ACC112 (cell line): ENCODE measurements around the gene SFI1.
A peak's percentile ranks its signal among the peaks of the same experiment; 100 is the strongest.

ENCODE experiments used
- H2AFZ ChIP-seq: fragments of 200-600 bp; sonication (generic); one replicate; pipeline ENCODE4 v1.6.0; 2017; ENCODE audit warnings: antibody characterized with exemption, low read length; ENCODE audit not compliant: unreplicated experiment
- H3K27ac ChIP-seq: fragments of 200-600 bp; sonication (generic); 2 replicates; pipeline ENCODE4 v1.5.1; 2014; ENCODE audit warnings: low read depth, mild to moderate bottlenecking, antibody characterized with exemption, low read length, moderate library complexity
- H3K27me3 ChIP-seq: fragments of 200-600 bp; sonication (generic); 2 replicates; pipeline ENCODE4 v1.6.1; 2014; ENCODE audit warnings: mild to moderate bottlenecking, antibody characterized with exemption, low read length, moderate library complexity, mixed read lengths; ENCODE audit not compliant: insufficient read depth
- H3K36me3 ChIP-seq: fragments of 200-600 bp; sonication (generic); 2 replicates; pipeline ENCODE4 v1.6.1; 2016; ENCODE audit warnings: mild to moderate bottlenecking, antibody characterized with exemption, low read length, moderate library complexity, mixed read lengths; ENCODE audit not compliant: insufficient read depth
- H3K4me1 ChIP-seq: fragments of 200-600 bp; sonication (generic); one replicate; pipeline ENCODE4 v1.6.1; 2016; ENCODE audit warnings: low read length, mixed read lengths; ENCODE audit not compliant: insufficient read depth, unreplicated experiment, control insufficient read depth
- H3K4me3 ChIP-seq: fragments of 200-600 bp; sonication (generic); 2 replicates; pipeline ENCODE4 v1.5.1; 2014; ENCODE audit warnings: mild to moderate bottlenecking, low read depth, low read length
- H3K79me2 ChIP-seq: fragments of 200-600 bp; sonication (generic); one replicate; pipeline ENCODE4 v1.6.0; 2016; ENCODE audit warnings: low read length; ENCODE audit not compliant: control insufficient read depth, unreplicated experiment, insufficient read depth

SFI1 gene

DNA sequence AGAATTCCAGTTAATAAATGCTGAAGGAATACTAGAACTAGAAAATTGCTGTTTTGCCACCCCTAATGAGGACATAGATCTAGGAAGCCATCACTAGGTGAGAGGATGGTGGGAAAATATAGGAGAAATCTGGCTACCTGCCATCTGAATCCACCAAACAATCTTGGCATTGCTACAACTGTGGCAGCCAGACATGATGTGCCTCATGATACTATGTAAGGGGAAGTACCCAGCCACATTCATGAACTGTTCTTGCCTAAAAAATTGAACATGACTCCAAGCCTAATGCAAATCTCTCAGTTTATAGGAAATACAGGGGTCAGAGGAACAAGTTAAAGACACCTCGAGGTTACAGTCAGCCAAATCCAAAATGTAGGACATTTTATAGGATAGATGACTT, 72.8 kb downstream of the SFI1 start:
- H2AFZ ChIP-seq, result no peak overlapping the region
- H3K27me3 ChIP-seq, result no peaks in the 10 kb centered on the region
- H3K4me3 ChIP-seq, result no peak overlapping the region
- no peaks in the 10 kb centered on the region for H3K36me3 ChIP-seq
- no peak overlapping the region for H3K27ac ChIP-seq
- H3K4me1 ChIP-seq, result peaks cover 4% of the 10 kb centered on the region
- no peaks in the 10 kb centered on the region for H3K79me2 ChIP-seq

- Histone ChIP-seq H3K4me1 (peaks cover 10% of the 10 kb centered on the region), H3K27me3 (no peaks in the 10 kb centered on the region), H2AFZ (no peak overlapping the region), H3K4me3 (no peak overlapping the region), H3K36me3 (no peaks in the 10 kb centered on the region), H3K79me2 (no peaks in the 10 kb centered on the region), H3K27ac (no peak overlapping the region)
Observed at GRCh38 chr22:31572939-31573338, 76.6 kb downstream of the SFI1 start.

- Histone ChIP-seq H3K27me3 (no peaks in the 10 kb centered on the region), H3K27ac (peak overlapping the region; percentile 59), H2AFZ (no peak overlapping the region), H3K4me3 (no peak overlapping the region), H3K36me3 (no peaks in the 10 kb centered on the region), H3K4me1 (peaks cover 10% of the 10 kb centered on the region), H3K79me2 (no peaks in the 10 kb centered on the region)
Observed at GRCh38 chr22:31574055-31574670, 77.8 kb downstream of the SFI1 start.

DNA sequence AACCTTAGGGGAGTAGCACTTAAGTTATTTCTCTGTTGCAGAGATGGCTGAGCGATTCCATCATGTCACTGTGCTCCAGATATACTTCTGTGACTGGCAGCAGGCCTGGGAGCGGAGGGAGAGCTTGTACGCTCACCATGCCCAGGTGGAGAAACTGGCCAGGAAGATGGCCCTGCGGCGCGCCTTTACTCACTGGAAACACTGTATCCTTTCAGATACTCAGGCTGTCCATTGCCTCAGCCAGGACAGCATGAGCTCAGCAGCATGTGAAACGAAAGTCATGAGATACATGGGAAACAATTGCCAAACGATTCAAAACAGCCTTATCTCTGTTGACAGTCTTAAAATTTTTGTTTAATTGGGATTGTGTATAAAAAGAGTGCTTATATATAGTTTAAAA, 78.9 kb downstream of the SFI1 start:
- peaks cover 13% of the 10 kb centered on the region for H3K4me1 ChIP-seq
- H2AFZ ChIP-seq, result no peak overlapping the region
- H3K4me3 ChIP-seq, result no peak overlapping the region
- no peaks in the 10 kb centered on the region for H3K27me3 ChIP-seq
- H3K79me2 ChIP-seq, result no peaks in the 10 kb centered on the region
- H3K36me3 ChIP-seq, result no peaks in the 10 kb centered on the region
- H3K27ac ChIP-seq, result no peak overlapping the region

- H3K27ac ChIP-seq, result no peak overlapping the region
Observed at GRCh38 chr22:31577711-31578110, 81.4 kb downstream of the SFI1 start.

GRCh38 chr22:31578171-31578570, 81.8 kb downstream of the SFI1 start:
- H3K4me1 ChIP-seq, result peaks cover 13% of the 10 kb centered on the region
- H3K79me2 ChIP-seq, result no peaks in the 10 kb centered on the region
- H3K4me3 ChIP-seq, result no peak overlapping the region
- H3K36me3 ChIP-seq, result no peaks in the 10 kb centered on the region
- H2AFZ ChIP-seq, result no peak overlapping the region
- H3K27me3 ChIP-seq, result no peaks in the 10 kb centered on the region
- H3K27ac ChIP-seq, result no peak overlapping the region

More at GRCh38 chr22:31577711-31578110, 81.4 kb downstream of the SFI1 start:
- H3K36me3 ChIP-seq, result no peaks in the 10 kb centered on the region
- H3K4me1 ChIP-seq, result peaks cover 13% of the 10 kb centered on the region
- H3K4me3 ChIP-seq, result no peak overlapping the region
- H3K27me3 ChIP-seq, result no peaks in the 10 kb centered on the region
- H2AFZ ChIP-seq, result no peak overlapping the region
- no peaks in the 10 kb centered on the region for H3K79me2 ChIP-seq

DNA sequence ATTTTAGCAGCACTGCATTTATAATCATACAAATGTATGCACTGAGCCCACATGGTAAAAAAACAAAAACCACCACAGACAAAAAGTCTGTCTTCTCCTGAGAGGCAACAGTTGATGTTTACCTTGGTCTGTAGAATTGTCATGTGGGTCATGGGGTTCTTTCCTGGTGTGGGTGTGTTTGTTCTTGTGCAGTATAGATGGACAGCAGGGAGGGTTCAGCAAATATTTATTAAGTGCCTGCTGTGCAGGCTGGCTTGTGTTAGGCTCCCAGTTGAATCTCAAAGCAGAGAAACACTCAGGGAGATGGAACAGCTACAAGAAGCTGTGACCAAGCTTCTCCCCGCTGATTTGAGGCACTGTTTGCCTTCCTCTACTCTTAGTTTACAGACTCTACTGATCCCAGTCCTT, 83.5 kb downstream of the SFI1 start:
- H3K79me2 ChIP-seq, result no peaks in the 10 kb centered on the region
- peak overlapping the region; percentile 10; the same call in 1 of the 2 replicates for H3K27ac ChIP-seq
- H3K4me1 ChIP-seq, result peaks cover 18% of the 10 kb centered on the region
- H3K4me3 ChIP-seq, result no peak overlapping the region
- H3K27me3 ChIP-seq, result no peaks in the 10 kb centered on the region
- no peak overlapping the region for H2AFZ ChIP-seq
- no peaks in the 10 kb centered on the region for H3K36me3 ChIP-seq

- Histone ChIP-seq H3K4me1 (peaks cover 45% of the 10 kb centered on the region), H3K4me3 (0 out of 2 replicates have a peak overlapping the region, but pooled peaks have one; percentile 47), H3K79me2 (no peaks in the 10 kb centered on the region), H3K36me3 (peaks cover 7% of the 10 kb centered on the region; the same call in 1 of the 2 replicates), H3K27ac (peak overlapping the region; percentile 100), H2AFZ (no peak overlapping the region), H3K27me3 (no peaks in the 10 kb centered on the region)
Observed at GRCh38 chr22:31583861-31584485, 87.6 kb downstream of the SFI1 start.

- H3K4me1 ChIP-seq, result peaks cover 49% of the 10 kb centered on the region
- peaks cover 7% of the 10 kb centered on the region; the same call in 1 of the 2 replicates for H3K36me3 ChIP-seq
- H3K79me2 ChIP-seq, result no peaks in the 10 kb centered on the region
- peak overlapping the region; percentile 100 for H3K27ac ChIP-seq
- H3K27me3 ChIP-seq, result no peaks in the 10 kb centered on the region
- peak overlapping the region; percentile 47; the same call in 1 of the 2 replicates for H3K4me3 ChIP-seq
- no peak overlapping the region for H2AFZ ChIP-seq
Observed at GRCh38 chr22:31584804-31585160, 88.4 kb downstream of the SFI1 start.

DNA sequence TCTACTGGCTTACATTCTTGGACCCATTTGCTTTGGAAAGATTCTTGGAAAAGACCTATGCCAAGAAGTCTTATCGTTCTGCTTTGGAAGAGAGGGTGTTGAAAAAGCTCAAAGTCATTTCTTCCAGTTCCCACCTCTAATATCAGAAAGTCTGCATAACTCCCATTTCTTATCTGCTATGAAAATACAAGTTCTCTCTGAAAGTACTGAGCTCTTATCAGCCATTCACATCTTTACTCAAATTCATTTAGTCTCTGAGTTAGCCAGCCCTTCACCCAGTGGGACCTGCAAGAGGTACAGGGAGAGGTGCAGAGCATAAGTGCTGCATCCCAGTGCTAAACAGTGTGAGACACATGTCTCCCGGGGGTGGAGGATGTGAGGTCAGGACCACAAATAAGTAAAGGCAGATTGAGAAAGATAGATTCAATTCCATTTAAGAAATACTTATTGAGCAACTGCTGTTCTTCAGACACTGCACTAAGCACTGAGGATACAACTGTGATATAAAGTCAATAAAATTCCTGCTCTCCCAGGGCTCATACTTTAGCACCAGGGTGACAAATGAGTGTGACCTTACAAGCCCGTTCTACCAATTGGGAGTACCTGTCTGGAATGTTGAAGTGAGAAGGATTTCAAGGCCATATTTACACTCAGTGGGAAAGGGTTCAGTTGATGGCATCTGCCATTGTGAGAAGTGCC, 89.0 kb downstream of the SFI1 start:
- Histone ChIP-seq H3K4me1 (peaks cover 47% of the 10 kb centered on the region), H3K36me3 (peaks cover 7% of the 10 kb centered on the region; the same call in 1 of the 2 replicates), H2AFZ (no peak overlapping the region), H3K27ac (peak overlapping the region; percentile 100), H3K4me3 (peak overlapping the region; percentile 47; the same call in 1 of the 2 replicates), H3K79me2 (no peaks in the 10 kb centered on the region), H3K27me3 (no peaks in the 10 kb centered on the region)
